Myometrial cell (primary cell): ENCODE measurements around the gene PPTC7. TPM values are rescaled to one million over a fixed set of nuclear protein-coding genes. Genes with fewer than 3 reads are reported as not detected.

Experiments
- total RNA-seq: library from RNA; depleted of rRNA; stranded (reverse); fragments of >200 nt; gene quantifications from 2 replicates; pipeline ENCODE4 v1.2.3, GENCODE V29; 2015

Gene PPTC7, protein sequence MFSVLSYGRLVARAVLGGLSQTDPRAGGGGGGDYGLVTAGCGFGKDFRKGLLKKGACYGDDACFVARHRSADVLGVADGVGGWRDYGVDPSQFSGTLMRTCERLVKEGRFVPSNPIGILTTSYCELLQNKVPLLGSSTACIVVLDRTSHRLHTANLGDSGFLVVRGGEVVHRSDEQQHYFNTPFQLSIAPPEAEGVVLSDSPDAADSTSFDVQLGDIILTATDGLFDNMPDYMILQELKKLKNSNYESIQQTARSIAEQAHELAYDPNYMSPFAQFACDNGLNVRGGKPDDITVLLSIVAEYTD
- 3.5 and 3.9 TPM in 2 replicates for total RNA-seq

DNA sequence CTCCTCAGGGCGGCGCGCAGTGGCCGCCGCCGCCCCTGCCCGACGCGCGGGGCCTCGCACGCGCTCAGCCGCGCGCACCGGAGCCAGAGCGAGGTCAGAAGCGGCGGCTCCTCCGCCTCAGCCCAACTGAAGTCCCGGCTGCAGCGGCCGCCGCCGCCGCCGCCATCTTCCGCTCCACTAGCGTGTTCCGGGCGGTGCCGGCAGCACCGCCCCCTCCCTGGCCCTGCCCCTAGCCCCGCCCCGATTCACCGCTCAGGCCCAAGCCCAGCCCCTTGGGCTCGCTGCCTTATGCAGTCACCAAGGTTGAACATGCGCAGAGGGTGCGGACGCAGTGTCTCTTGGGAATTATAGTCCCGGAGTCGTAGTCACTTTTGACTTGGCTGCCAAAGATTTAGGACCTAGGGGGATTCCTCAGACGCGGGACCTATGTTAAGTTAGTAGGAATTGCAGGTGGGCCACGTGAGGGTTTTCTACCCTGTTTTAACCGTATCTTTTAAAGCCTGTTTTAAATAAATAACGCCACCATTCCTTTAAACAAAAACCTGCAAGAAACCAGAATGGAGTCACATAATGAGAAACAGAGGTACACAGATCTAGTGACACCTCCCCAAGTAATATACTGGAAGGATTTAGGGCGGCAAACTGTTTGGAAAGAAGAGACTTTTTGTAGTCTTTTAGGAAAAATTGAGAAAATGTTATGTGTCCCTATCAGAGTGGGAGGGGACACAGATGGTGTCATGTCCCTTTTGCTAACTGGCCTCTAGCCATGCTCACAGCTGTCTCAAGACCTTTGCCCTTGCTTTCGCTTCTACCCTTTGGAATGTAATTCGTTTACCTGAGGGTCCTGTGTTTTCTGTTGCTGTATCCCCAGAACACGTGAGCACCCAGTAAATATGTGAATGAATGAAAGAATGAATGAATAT, at the start of gene PPTC7:
Gene PPTC7, minus strand, starts transcription at position 182 of the 923 bp plus-strand sequence. CDS start 287 bp downstream, outside the sequence.

GRCh38 chr12:110613771-110614684, 30.9 kb upstream of the PPTC7 start, which contains the start of gene TCTN1:
Gene TCTN1 (plus strand): TSS chr12:110614129. CDS start chr12:110614183, 54 bp downstream.

DNA sequence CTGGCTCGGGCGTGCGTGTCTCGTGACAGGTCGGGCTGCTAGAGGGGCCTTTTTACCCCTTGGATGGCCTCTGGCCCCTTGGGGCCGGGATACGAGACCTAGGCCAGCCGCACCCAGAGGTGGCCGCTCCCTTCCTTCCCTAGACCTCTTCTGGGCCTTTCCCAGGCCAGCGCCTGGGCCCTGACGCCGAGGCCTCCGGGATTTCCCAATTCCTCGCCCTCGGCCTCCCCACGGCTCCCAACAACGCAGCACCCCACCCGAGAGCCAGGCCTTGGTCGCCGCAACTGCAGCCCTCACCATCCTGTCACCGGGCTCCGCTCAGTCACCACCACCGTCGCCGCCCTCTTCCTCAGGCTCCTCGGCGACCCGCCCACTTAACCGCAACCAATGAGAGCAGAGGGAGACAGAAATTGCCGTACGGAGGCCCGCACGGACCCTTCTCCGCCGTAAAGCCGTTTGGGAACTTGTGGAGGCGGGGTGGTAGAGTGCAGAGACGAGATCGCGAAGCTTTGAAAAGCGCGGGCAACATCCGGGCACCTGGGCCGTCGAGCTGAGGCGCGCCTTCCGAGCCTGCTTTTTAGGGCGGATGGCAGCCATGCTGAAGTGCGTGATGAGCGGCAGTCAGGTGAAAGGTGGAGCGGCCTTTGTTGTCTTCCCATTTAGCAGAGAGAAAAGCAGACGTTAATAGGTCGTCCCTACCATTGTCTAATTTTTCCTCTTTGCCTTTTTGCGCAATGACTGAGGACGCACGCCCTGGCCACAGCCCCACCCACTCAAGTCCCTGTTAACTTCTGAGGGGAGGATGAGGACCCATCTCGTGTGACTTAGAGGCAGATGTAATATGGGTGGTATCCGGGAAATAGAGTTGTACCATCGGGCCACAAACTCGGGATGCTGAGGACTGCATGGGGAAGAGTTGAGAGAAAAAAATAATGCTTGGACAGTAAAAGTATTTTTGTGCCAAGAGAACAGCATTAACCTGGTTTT, 81.1 kb downstream of the PPTC7 start, which contains the start of the genes RAD9B and VPS29:
Gene RAD9B, plus strand, starts transcription at position 580 of the 987 bp plus-strand sequence. Its CDS starts 7 bp downstream, at position 587.
Gene VPS29, minus strand, starts transcription at position 360 of the 987 bp plus-strand sequence. Its CDS starts 60 bp downstream, at position 300.

Other genes with a start within 250 kb of the PPTC7 start
- gene ANAPC7, start 179.6 kb downstream of the PPTC7 start, total RNA-seq, result 32.9 and 42.5 TPM in 2 replicates
- gene ARPC3, start 133.0 kb downstream of the PPTC7 start, total RNA-seq, result 835 and 1,139 TPM in 2 replicates
- 20.5 and 23.2 TPM in 2 replicates for gene GPN3, start 115.1 kb downstream of the PPTC7 start, total RNA-seq
- gene FAM216A, start 114.5 kb downstream of the PPTC7 start, total RNA-seq, result 12.2 and 16.4 TPM in 2 replicates
- 78.7 and 109 TPM in 2 replicates for gene VPS29, start 81.2 kb downstream of the PPTC7 start, total RNA-seq
- gene RAD9B, start 81.0 kb downstream of the PPTC7 start, total RNA-seq, result 0.86 TPM in 1 of 2 replicates, not detected in the other
- 28.5 and 34.3 TPM in 2 replicates for gene TCTN1, start 30.8 kb upstream of the PPTC7 start, total RNA-seq
- gene HVCN1, start 105.8 kb upstream of the PPTC7 start, total RNA-seq, result 13.3 and 21.3 TPM in 2 replicates
- 156 TPM in 2 replicates for gene PPP1CC, start 159.6 kb upstream of the PPTC7 start, total RNA-seq